ENCODE measurements around the gene SLC25A12.

SLC25A12 gene

GRCh38 chr2:171814883-171815282, 79.2 kb downstream of the SLC25A12 start:
- ATAC-seq (ENCODE audit: insufficient read depth, low read depth) (no peak), DNase-seq (no peak)
- Histone ChIP-seq H3K9ac (ENCODE audit: low read depth, low read length) (no peak overlapping the region), H2AFZ (ENCODE audit: low read depth, low read length) (no peak overlapping the region), H3K27ac (ENCODE audit: low read length) (no peak overlapping the region), H3K4me3 (ENCODE audit: low read depth in 1 of 2, low read length in 2 of 2) (no peak overlapping the region), H3K79me2 (ENCODE audit: insufficient read depth, low read length) (no peaks in the 10 kb centered on the region), H3K36me3 (ENCODE audit: insufficient read depth, low read length) (peaks cover 34% of the 10 kb centered on the region), H3K27me3 (ENCODE audit: insufficient read depth, low read length, poor library complexity) (no peaks in the 10 kb centered on the region), H3K4me1 (ENCODE audit: insufficient read depth, low read length) (no peaks in the 10 kb centered on the region), H4K20me1 (ENCODE audit: insufficient read depth, low read length) (no peaks in the 10 kb centered on the region), H3K4me2 (ENCODE audit: insufficient read depth, low read length) (no peak overlapping the region), H3K9me3 (ENCODE audit: insufficient read depth, low read length, severe bottlenecking) (no peaks in the 10 kb centered on the region)
- TF ChIP-seq EZH2 (IDR thresholded peaks at IDR 0.05; ENCODE audit: borderline replicate concordance, low read depth, low read length, severe bottlenecking) (no peak), CTCF (IDR thresholded peaks at IDR 0.05; ENCODE audit: borderline replicate concordance, extremely low read depth, low read length, poor library complexity, severe bottlenecking) (no peak)

- TF ChIP-seq EZH2 (IDR thresholded peaks at IDR 0.05; ENCODE audit: borderline replicate concordance, low read depth, low read length, severe bottlenecking), result no peak
- no peak for TF ChIP-seq CTCF (IDR thresholded peaks at IDR 0.05; ENCODE audit: borderline replicate concordance, extremely low read depth, low read length, poor library complexity, severe bottlenecking)
- no peak overlapping the region for H3K27ac ChIP-seq (ENCODE audit: low read length)
- no peaks in the 10 kb centered on the region for H3K9me3 ChIP-seq (ENCODE audit: insufficient read depth, low read length, severe bottlenecking)
Measured at GRCh38 chr2:171814174-171814573, 79.9 kb downstream of the SLC25A12 start.

GRCh38 chr2:171813729-171814128, 80.3 kb downstream of the SLC25A12 start:
- TF ChIP-seq CTCF (IDR thresholded peaks at IDR 0.05; ENCODE audit: borderline replicate concordance, extremely low read depth, low read length, poor library complexity, severe bottlenecking) (no peak), EZH2 (IDR thresholded peaks at IDR 0.05; ENCODE audit: borderline replicate concordance, low read depth, low read length, severe bottlenecking) (no peak)
- H3K9ac ChIP-seq (ENCODE audit: low read depth, low read length), result no peak overlapping the region
- no peak overlapping the region for H2AFZ ChIP-seq (ENCODE audit: low read depth, low read length)
- DNase-seq (no peak), ATAC-seq (ENCODE audit: insufficient read depth, low read depth) (no peak)
- no peaks in the 10 kb centered on the region for H3K9me3 ChIP-seq (ENCODE audit: insufficient read depth, low read length, severe bottlenecking)
- H3K4me3 ChIP-seq (ENCODE audit: low read depth in 1 of 2, low read length in 2 of 2), result no peak overlapping the region
- H3K4me1 ChIP-seq (ENCODE audit: insufficient read depth, low read length), result no peaks in the 10 kb centered on the region
- peaks cover 43% of the 10 kb centered on the region for H3K36me3 ChIP-seq (ENCODE audit: insufficient read depth, low read length)
- H3K27ac ChIP-seq (ENCODE audit: low read length), result no peak overlapping the region
- H3K27me3 ChIP-seq (ENCODE audit: insufficient read depth, low read length, poor library complexity), result no peaks in the 10 kb centered on the region
- no peak overlapping the region for H3K4me2 ChIP-seq (ENCODE audit: insufficient read depth, low read length)
- no peaks in the 10 kb centered on the region for H3K79me2 ChIP-seq (ENCODE audit: insufficient read depth, low read length)
- H4K20me1 ChIP-seq (ENCODE audit: insufficient read depth, low read length), result no peaks in the 10 kb centered on the region

More at GRCh38 chr2:171814174-171814573, 79.9 kb downstream of the SLC25A12 start:
- no peak for DNase-seq
- Histone ChIP-seq H2AFZ (ENCODE audit: low read depth, low read length) (no peak overlapping the region), H4K20me1 (ENCODE audit: insufficient read depth, low read length) (no peaks in the 10 kb centered on the region), H3K4me3 (ENCODE audit: low read depth in 1 of 2, low read length in 2 of 2) (no peak overlapping the region), H3K27me3 (ENCODE audit: insufficient read depth, low read length, poor library complexity) (no peaks in the 10 kb centered on the region), H3K4me1 (ENCODE audit: insufficient read depth, low read length) (no peaks in the 10 kb centered on the region), H3K9ac (ENCODE audit: low read depth, low read length) (no peak overlapping the region), H3K79me2 (ENCODE audit: insufficient read depth, low read length) (no peaks in the 10 kb centered on the region), H3K36me3 (ENCODE audit: insufficient read depth, low read length) (peaks cover 41% of the 10 kb centered on the region), H3K4me2 (ENCODE audit: insufficient read depth, low read length) (no peak overlapping the region)
- ATAC-seq (ENCODE audit: insufficient read depth, low read depth), result no peak

- no peak overlapping the region for H3K4me2 ChIP-seq (ENCODE audit: insufficient read depth, low read length)
- H3K9ac ChIP-seq (ENCODE audit: low read depth, low read length), result no peak overlapping the region
- H4K20me1 ChIP-seq (ENCODE audit: insufficient read depth, low read length), result no peaks in the 10 kb centered on the region
- TF ChIP-seq EZH2 (IDR thresholded peaks at IDR 0.05; ENCODE audit: borderline replicate concordance, low read depth, low read length, severe bottlenecking) (no peak), CTCF (IDR thresholded peaks at IDR 0.05; ENCODE audit: borderline replicate concordance, extremely low read depth, low read length, poor library complexity, severe bottlenecking) (no peak)
- no peak overlapping the region for H3K4me3 ChIP-seq (ENCODE audit: low read depth in 1 of 2, low read length in 2 of 2)
- H3K4me1 ChIP-seq (ENCODE audit: insufficient read depth, low read length), result no peaks in the 10 kb centered on the region
- no peak for ATAC-seq (ENCODE audit: insufficient read depth, low read depth)
- peaks cover 43% of the 10 kb centered on the region for H3K36me3 ChIP-seq (ENCODE audit: insufficient read depth, low read length)
- no peak for DNase-seq
- H3K9me3 ChIP-seq (ENCODE audit: insufficient read depth, low read length, severe bottlenecking), result no peaks in the 10 kb centered on the region
- no peak overlapping the region for H3K27ac ChIP-seq (ENCODE audit: low read length)
- no peaks in the 10 kb centered on the region for H3K27me3 ChIP-seq (ENCODE audit: insufficient read depth, low read length, poor library complexity)
- no peak overlapping the region for H2AFZ ChIP-seq (ENCODE audit: low read depth, low read length)
- no peaks in the 10 kb centered on the region for H3K79me2 ChIP-seq (ENCODE audit: insufficient read depth, low read length)
Measured at GRCh38 chr2:171813126-171813525, 80.9 kb downstream of the SLC25A12 start.

Measured in DND-41 (cell line).